GM19324 (cell line): ENCODE data around the gene CA10.

Experiments
- ATAC-seq: cut with Tn5 transposase; IDR thresholded peaks from one replicate; pipeline ENCODE4 v1.9.1; 2021; ENCODE audit warnings: mild to moderate bottlenecking, moderate library complexity; ENCODE audit not compliant: unreplicated experiment, low FRiP score

Gene CA10

DNA sequence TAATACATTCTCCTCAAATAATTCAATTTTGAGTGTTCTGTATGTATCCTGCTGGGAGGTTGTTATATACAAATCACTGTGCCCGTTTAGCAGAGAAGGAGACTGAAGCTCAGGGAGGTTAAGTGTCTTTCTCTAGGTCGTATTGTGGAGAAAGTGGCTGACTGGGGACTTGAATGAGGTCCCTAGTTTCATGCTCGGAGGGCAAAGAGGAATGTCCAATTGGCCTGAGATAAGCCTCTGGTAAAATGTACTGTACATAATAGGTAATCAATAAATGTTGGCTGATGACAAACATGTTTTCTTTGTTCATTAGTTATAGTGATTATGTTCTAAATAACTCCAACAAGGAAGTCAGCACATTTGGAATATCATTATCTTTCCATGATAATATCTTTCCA is 455.6 kb downstream of the CA10 start:
- no peak for ATAC-seq

DNA sequence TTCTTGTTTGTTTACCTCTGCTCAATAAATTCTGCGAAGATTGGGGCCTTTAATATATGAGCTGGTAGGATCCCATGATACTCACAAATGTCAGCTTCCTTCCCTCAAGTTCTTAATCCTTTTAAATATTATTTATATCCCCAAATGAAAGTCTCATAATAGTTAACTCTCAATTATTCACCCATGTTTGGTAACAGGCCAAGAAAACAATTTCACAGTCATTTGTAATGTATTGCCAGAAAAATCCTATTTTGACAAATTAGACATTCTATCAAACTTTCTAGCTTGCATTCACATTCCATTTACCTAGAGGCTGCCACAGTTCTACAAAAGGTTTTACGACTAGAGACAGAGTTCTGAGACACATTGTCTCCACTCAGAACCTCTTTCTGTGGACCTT is 457.0 kb downstream of the CA10 start:
- no peak for ATAC-seq

DNA sequence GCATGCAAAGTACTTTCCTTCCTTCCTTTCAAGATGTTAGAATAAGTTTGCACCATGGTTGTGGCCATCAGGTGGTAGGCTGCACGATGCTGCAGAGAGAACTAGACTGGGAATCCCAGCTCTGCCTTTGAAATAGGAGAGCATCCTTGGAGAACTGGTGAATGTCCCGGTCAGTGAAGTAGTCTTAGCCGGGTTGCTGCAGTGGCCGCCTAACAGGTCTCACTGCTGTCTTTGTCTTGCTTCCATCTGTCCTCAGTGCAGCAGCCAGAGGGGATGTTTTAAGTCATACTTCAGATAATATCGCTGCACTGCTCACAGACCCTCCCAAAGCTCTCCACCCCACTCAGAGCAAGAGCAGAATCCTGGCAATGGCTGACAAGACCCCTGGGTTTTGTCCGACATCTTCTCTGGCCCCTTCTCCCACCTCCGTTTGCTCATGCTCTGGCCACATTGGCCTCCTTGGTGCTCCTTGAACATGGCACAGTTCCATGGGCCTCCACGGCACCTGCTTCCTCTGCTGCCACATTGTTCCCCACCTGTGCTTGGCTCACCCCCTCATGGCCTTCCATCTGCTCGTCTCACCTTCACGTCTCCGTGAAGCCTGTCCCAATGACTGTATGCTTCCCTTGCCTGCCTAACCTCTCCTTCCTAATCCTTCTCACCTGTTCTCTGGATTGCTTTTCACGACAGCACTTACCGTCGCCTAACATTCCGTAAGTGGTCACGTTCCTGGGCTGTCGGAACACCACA is 458.3 kb downstream of the CA10 start:
- no peak for ATAC-seq

DNA sequence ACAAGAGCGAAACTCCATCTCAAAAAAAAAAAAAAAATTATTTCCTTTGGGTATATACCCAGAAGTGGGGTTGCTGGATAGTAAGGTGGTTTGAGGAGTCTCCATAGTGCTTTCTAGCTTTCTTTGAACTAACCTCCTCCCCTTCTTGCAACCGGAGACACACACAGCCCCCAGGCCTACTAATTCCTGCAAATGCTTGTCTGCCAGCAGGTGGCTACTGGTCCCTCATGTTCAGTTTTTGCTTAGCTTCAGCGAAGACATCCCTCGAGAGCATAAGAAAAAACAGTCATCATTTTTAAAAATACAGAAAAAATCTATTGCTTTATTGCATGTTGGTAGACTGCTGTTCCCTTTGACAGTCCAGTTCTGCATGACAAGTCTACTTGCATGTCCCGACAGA is 459.2 kb downstream of the CA10 start:
- ATAC-seq, result no peak

DNA sequence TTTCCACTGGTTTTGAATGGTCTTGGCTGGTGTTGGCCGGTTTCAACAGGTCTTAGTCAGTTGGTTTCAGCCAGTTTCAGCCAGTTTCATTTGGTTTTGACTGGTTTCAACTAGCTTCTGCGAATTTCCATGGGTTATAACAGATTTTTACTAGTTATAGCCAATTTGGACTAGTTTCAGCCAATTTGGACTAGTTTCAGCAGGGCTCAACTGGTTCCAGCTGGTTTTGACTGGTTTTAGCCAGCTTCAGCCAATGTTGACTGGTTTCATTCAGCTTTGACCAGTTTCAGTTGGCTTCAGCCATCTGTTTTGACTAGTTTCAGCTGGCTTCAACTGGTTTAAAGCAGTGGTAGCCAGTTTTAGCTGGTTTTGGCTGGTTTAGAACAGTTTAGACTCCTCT is 465.6 kb downstream of the CA10 start:
- no peak for ATAC-seq

DNA sequence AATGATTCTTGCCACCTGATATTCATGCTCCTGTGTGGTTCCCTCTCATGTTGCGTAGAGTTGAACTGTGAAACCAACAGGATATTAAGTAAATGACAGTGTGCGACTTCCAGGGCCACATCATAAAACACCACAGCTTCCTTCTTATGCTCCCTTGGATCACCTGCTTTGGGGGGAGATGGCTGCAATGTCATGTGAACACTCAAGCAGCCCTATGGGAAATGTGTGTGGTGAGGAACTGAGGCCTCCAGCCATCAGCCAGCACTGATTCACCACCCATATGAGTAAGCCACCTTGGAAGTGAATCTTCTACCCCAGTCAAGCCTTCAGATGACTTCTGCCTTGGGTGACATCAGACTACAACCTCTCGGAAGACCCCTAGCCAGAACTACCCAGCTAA is 470.6 kb downstream of the CA10 start:
- no peak for ATAC-seq

DNA sequence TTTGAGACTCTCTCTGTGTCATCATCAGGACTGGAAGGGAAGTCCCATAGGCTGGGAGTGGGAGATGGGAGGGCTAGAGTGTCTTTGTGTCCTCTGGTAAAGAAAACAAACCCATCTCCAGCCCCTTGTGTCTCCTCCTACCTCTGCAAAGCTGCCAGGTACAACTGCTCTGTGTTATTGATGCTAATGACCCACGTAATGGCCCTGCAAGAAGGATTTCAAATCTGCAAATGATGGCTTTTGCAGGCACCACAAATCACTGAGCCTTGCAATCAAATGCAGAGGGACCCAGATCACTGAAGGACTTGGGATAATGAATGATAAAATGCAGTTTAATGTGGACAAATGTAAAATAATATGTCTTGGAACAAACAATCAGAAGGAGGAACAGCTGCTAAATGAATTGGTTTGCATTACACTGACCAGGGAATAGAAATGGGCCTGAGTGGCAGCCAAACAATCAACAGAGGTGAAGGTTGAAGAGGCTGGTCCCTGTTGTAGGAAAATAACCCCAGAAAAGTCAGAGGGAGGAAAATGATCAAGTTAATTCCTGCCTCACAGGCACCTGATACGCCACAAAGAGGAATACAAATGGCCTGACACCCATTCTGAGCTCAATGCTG is 473.1 kb downstream of the CA10 start:
- no peak for ATAC-seq

DNA sequence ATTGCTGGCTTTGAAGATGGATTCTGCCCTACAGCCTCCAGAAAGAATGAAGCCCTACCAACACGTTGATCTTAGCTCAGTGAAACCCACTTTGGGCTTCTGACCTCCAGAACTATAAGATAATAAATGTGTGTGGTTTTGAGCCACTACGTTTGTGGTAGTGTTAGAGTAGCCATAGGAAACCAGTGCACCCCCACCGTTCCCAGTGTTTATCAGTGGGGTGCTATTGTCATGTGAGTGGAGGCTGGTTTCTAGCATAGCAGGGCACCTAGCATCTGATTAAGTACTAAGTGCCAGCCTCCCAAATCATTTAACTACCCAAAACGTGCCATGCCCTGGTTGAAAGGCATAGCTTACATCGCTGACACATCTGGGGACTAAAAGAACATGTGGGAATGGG is 474.3 kb downstream of the CA10 start:
- no peak for ATAC-seq

DNA sequence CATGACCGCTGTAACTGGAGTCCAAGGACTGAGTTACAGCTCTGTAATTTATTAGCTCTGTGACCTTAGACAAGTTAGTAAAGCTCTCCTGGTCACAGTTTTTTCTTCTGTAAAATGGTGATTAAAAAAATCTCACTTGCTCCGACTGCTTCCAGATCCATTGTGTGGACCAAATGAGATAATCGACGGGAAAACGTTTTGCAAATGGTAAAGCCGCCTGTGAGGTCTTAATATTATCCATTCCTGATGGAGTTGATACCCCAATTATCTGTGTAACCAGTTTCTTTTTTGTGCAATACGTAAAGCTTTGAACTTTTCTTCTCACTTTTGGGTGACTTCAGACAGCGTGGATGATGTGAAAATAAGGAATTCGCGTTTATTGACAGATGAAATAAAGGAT is 475.2 kb downstream of the CA10 start:
- ATAC-seq, result no peak

DNA sequence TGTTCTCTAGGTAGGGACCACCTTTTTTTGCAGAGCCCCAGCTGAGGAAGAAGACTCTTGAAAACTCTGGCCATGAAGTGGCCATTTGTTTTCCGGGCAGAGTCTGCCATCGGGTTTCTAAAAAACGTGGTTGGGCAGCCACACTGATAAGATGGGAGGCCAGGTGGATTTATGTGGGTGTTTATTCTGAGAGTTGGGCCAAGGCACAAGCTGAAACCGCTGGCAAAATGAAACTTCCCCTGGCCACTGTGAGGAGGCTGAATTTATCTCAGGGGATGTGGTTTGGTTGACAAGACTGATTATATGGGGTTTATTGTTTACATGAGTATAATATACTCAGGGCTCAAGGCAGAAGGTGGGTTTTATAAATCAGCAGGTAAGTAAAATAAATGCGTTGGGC is 476.4 kb downstream of the CA10 start:
- no peak for ATAC-seq

DNA sequence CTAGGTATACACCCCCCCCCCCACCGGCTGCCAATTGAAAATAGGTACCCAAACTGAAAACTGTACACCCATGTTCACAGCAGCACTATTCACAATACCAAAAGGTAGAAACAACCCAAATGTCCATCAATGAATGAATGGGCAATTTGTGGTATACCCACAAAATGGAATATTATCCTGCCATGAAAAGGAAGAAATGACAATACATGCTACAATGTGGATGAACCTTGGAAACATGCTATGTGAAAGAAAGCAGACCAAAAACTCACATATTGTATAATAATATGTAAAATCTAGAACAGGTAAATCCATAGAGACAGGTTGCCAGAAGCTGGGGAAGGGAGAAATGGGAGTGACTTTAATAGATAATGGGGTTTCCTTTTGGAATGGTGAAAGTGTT is 480.6 kb downstream of the CA10 start:
- no peak for ATAC-seq

DNA sequence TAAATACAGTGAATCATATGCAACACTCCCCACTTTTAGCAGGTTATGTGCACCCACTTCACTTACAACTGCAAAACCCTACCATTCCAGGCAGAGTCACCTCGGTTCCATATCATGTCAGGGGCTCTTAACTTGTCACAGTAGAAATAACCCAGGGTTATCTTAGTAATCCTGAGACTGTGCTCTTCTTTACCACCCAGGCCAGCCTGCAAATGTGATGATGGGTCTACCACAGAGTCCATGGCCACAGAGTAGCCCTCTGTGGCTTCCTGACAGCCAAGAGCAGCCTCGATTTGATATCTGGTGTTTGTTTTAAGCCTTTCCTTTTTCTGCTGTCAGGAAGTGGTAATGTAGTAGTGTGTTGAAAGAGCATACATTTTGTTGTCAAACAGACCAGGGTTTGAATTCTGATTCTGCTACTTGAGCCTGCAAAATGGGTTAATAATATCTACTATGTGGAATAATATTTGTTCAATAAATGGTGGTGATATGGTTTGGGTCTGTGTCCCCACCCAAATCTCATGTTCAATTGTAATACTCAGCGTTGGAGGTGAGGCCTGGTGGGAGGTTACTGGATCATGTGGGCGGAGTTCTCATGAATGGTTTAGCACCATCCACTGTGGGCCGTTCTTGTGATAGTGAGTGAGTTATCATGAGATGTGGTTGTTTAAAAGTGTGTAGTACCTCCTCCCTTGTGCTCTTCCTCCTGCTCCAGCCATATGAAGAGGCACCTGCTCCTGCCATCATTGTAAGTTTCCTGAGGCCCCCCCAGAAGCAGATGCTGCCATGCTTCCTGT is 481.6 kb downstream of the CA10 start:
- no peak for ATAC-seq

DNA sequence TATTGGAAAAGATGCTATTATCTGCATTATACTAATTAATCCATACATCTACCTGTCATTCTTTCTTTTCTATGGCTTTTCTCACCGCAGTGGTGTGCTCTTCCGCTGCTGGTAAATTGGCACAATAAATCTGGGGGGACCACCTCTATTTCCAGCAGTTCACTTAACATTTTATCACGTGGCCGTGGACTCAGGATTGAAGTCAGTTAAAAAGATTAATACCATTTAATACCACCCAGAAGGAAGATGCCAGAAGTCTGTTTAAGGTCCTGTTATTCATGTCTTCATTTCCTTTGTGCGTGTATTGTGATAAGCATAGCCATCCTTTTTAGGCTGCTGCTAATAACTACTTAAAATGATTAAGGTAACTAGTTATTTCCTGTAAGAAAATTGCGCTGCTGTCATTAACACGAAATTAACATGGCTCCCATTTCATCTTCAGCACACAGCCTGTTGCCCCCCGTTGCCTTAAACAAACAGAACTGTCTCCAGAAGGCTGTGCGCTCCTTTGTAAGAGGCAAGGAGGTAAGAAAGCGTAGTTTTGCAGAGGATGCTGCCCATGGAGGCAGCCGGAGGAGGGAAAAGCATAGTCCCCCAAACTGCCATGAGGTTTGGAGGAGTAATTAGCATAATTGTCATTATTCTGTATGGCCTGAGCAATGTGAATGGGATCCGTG is 483.8 kb downstream of the CA10 start:
- ATAC-seq, result no peak

DNA sequence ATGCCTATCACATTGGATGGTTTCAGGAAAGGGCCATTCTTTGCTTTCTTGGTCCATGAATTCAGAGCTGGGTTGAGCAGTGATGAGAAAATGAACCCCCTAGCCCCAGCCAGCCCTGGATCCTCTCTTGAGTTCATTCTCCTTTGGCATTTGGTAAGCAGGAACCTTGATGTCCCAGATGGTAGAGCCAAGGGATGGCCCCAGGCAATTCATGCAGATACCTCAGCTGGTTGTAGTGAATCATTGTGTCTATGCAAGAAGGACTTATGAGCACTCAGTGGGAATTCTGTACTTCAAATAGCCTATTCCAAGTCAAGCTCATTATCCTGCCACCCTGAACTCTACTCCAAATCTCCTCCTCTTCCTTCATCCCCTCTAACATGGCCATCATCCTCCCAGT is 485.4 kb downstream of the CA10 start:
- ATAC-seq, result no peak

DNA sequence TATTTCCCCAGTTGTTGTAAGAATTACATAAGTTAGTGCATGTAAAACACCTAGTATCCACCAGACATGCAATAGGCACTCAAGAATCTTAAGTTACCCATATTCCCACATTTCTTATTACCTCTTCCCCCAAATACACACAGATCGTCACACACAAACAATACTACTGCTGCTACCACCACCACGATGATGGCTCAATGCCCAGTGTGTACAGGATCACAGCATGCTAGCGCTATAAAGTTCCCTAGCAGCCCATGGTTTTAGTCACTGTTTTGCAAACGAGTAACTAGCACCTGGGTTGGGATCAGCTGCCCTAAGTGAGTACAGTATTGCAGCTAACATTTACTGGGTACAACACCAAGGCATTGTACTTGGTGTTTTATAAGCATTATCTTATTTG is 486.4 kb downstream of the CA10 start:
- ATAC-seq, result no peak

DNA sequence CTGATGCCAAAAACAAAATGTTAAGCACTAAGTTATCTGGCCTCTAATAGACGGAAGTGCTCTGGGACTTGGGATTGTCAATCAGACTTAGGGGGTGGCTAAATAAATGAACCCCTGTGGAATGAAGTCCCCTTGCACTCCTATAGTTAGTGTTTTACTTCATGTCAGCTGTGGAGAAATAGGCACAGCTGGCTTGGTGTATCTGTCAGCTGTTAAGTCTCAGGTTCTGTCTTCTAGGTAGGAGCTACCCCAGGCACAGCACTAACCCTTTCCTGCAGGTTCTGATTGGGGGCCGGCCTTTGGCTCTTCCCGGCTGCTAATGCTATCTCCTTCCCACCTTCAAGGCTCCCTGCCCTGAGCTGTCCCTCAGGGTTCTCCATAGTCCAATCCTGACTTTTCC is 487.6 kb downstream of the CA10 start:
- no peak for ATAC-seq

DNA sequence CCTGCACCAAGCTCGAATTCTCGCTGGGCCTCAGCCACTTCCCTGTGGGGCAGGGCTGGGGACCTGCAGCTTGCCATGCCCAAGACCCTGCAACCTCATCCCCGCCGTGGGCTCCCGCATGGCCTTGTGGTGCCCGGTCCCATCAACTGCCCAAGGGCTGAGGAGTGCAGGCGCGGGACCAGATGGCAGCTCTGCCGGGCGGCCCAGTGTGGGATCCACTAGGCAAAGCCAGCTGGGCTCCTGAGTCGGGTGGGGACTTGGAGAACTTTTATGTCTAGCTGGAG is 489.6 kb downstream of the CA10 start:
- no peak for ATAC-seq

DNA sequence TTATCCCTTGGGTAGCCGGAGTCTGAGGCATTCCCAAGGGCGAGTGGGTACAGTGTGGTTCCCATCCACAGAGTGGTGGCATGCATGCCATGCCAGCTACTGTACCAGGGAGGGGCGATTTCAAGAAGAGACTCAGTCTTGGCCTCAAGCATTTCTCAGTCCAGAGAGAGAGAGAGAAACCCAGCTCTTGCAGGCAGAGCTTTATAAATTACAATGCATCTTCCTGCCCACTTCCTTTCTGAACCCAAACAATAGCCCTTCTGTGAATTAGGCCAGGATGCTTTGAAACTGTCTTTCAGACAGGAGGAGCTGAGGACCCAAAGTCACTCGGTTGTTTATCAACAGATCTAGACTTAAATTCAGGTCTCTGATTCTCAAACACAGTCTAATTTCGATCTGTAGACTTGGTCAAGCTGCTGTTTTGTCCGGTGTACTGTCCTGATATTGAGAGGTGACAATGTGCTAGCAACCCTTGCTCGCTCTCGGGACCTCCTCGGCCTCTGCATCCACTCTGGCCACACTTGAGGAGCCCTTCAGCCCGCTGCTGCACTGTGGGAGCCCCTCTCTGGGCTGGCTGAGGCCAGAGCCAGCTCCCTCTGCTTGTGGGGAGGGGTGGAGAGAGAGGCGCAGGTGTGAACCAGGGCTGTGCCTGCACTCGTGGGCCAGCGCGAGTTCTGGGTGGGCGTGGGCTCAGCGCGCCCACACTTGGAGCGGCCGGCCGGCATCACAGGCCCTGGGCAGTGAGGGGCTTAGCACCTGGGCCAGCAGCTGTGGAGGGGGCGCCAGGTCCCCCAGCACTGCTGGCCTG is 490.2 kb downstream of the CA10 start:
- no peak for ATAC-seq

DNA sequence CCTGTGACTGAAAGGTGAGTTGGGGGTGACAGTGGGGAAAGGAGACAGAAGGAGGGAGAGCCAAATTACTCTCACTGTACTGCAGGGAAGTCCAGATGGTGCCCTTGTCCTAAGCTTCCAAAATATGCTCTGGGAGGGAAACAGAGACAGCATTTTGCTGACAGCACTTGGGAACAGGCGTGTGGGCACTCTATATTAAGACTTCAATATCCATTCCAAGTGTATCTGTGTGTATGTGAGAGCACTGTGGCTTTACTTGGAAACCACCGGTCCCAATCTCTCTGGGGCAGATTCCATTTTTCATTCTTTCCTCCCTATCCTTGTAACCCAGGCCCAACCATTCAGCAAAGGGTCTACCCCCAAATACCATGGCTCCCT is 490.8 kb downstream of the CA10 start:
- no peak for ATAC-seq

DNA sequence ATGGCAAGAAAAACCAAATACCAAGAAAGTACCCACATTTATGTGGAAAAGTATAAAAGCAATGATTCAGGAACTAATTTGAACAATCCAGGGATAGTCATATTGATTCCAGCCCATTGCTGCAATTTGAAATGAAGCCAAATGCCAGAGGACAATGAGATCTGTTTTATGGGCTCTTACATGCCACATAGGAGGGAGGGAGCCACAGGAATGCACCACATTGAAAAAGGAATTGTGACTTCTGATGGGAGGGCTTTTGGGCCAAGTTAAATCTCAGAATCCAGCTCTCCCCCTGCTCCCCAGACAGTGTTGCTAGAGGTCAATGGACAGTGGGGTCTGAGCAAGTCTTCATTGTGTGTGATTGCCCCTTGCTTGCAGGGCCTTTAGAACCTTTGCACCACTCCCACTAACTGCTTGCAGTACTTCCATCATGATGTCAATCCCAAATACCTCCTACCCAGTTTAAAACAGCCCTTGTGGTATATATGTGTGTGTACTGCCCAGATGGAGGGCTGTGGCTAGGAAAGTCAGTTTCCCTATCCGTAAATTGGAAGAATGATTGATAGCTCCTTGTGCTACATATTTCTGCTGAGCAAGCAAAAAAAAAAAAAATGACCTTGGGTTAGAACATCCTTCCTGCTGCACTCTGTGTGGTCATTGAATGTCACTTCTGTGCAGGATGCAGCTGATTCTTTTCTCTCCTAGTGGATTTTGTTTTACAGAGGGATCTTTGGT is 491.4 kb downstream of the CA10 start:
- ATAC-seq, result no peak
